Mucosa of descending colon (tissue), 3 donors: ENCODE data around the gene BCL11A. TPM values are rescaled to one million over a fixed set of nuclear protein-coding genes. Genes with fewer than 3 reads are reported as not detected.

ENCODE experiments used
- ATAC-seq: fragments of 200-7000 bp; cut with Tn5 transposase; one replicate; pipeline ENCODE4 v1.9.1; 2020; ENCODE audit warnings: mild to moderate bottlenecking, moderate library complexity
- DNase-seq, 3 donors: peaks; one replicate each; pipeline ENCODE4 v3.0.0-alpha.2; 2020
- H3K36me3 ChIP-seq: fragments of 200-600 bp; one replicate; pipeline ENCODE4 v1.8.0; 2021; ENCODE audit warnings: low read depth, mild to moderate bottlenecking
- H3K4me1 ChIP-seq: fragments of 200-600 bp; one replicate; pipeline ENCODE4 v1.8.0; 2021; ENCODE audit warnings: low read depth, mild to moderate bottlenecking
- H3K4me3 ChIP-seq: fragments of 200-600 bp; one replicate; pipeline ENCODE4 v1.8.0; 2021; ENCODE audit warnings: mild to moderate bottlenecking
- H3K9me3 ChIP-seq: fragments of 200-600 bp; one replicate; pipeline ENCODE4 v1.8.0; 2021; ENCODE audit warnings: mild to moderate bottlenecking
- intact Hi-C, 2 donors: fragments of 100-400 bp; cut with DNase I in 1 of 2; cut with micrococcal nuclease in 1 of 2; formaldehyde crosslinking; loops; one replicate each; pipeline versions ENCODE4 v1.11.0 to v1.11.1; 2022; cut with DNase I, micrococcal nuclease
- total RNA-seq, 3 donors: library from RNA; stranded (reverse); fragmentation: NEBNext Ultra II Directional in 2 of 3; extraction: Animal tissue kit (Norgen Biotek cat#: 25700) in 2 of 3; gene quantifications; one replicate each; pipeline versions ENCODE4 v1.2.1 to v1.2.4, GENCODE V29; 2021 to 2023
- TF ChIP-seq, protein P1 (sequence below): fragments of 200-600 bp; IDR thresholded peaks from one replicate; pipeline ENCODE4 v1.8.0; 2022; ENCODE audit warnings: antibody characterized with exemption, mild to moderate bottlenecking
- donor health status: DM: no; HTN: no; CAD: no; lungs with moderate emphysema.
- donor health status: DM: no; HTN: no; CAD: no.
- donor health status: DM: no; HTN: yes; CAD: no.

BCL11A gene
- total RNA-seq, 3 donors from 2014 or later, result 22.8 to 59.6 (median 40.7) TPM

- DNase-seq (no peak), ATAC-seq (no peak)
- TF ChIP-seq, protein P1, sequence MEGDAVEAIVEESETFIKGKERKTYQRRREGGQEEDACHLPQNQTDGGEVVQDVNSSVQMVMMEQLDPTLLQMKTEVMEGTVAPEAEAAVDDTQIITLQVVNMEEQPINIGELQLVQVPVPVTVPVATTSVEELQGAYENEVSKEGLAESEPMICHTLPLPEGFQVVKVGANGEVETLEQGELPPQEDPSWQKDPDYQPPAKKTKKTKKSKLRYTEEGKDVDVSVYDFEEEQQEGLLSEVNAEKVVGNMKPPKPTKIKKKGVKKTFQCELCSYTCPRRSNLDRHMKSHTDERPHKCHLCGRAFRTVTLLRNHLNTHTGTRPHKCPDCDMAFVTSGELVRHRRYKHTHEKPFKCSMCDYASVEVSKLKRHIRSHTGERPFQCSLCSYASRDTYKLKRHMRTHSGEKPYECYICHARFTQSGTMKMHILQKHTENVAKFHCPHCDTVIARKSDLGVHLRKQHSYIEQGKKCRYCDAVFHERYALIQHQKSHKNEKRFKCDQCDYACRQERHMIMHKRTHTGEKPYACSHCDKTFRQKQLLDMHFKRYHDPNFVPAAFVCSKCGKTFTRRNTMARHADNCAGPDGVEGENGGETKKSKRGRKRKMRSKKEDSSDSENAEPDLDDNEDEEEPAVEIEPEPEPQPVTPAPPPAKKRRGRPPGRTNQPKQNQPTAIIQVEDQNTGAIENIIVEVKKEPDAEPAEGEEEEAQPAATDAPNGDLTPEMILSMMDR, result no peak
- no peak overlapping the region for H3K4me3 ChIP-seq
- H3K4me1 ChIP-seq, result peaks cover 8% of the 10 kb centered on the region
- intact Hi-C loops, result no loop called here
- no peaks in the 10 kb centered on the region for H3K9me3 ChIP-seq
- no peaks in the 10 kb centered on the region for H3K36me3 ChIP-seq
Observed at GRCh38 chr2:60474301-60474700, 79.2 kb downstream of the BCL11A start.

DNA sequence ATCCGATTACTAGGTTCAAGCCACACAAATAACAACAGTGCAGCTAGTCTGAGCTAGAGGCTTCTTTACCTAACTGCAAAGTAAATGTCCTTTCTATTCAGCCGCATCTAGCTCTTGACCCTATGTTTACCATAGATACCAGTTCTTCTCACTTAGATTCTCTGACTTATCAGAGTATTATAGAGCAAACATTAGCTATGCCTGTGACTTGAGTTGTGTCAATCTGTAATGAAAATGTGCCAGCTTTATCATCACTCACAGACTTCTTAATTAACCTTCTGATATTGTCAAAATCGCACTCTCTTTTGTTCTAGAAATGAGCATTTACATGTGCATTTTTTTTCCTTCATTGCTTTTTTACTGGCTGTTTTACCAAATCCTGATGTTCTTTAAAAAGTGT is 79.9 kb downstream of the BCL11A start:
- DNase-seq (no peak), ATAC-seq (no peak)
- no peaks in the 10 kb centered on the region for H3K36me3 ChIP-seq
- intact Hi-C loops, result no loop called here
- TF ChIP-seq, protein P1, result no peak
- H3K4me3 ChIP-seq, result no peak overlapping the region
- H3K9me3 ChIP-seq, result no peaks in the 10 kb centered on the region
- H3K4me1 ChIP-seq, result peaks cover 4% of the 10 kb centered on the region

GRCh38 chr2:60472663-60473289 is 80.7 kb downstream of the BCL11A start:
- intact Hi-C loops, result no loop called here
- DNase-seq, result no peak
- H3K4me1 ChIP-seq, result peaks cover 4% of the 10 kb centered on the region

GRCh38 chr2:60472041-60472440 is 81.4 kb downstream of the BCL11A start:
- no peak for DNase-seq
- intact Hi-C loops, result no loop called here
- no peak for ATAC-seq
- Histone ChIP-seq H3K4me1 (peaks cover 4% of the 10 kb centered on the region), H3K36me3 (no peaks in the 10 kb centered on the region), H3K9me3 (no peaks in the 10 kb centered on the region), H3K4me3 (no peak overlapping the region)
- TF ChIP-seq, protein P1, result no peak

More at GRCh38 chr2:60472663-60473289, 80.7 kb downstream of the BCL11A start:
- Histone ChIP-seq H3K36me3 (no peaks in the 10 kb centered on the region), H3K4me3 (no peak overlapping the region), H3K9me3 (no peaks in the 10 kb centered on the region)
- TF ChIP-seq, protein P1, result no peak
- no peak for ATAC-seq

- TF ChIP-seq, protein P1, result no peak
- H3K4me3 ChIP-seq, result no peak overlapping the region
- no peak for DNase-seq
- H3K36me3 ChIP-seq, result no peaks in the 10 kb centered on the region
- H3K9me3 ChIP-seq, result no peaks in the 10 kb centered on the region
- intact Hi-C loops, result no loop called here
- H3K4me1 ChIP-seq, result no peaks in the 10 kb centered on the region
- ATAC-seq, result no peak
Observed at GRCh38 chr2:60470340-60470739, 83.1 kb downstream of the BCL11A start.
